NT2/D1 (cell line): ENCODE data around the gene TOM1.

Source experiments
- SUZ12 ChIP-seq: IDR thresholded peaks from 2 replicates; pipeline ENCODE4 v1.6.1; 2011; ENCODE audit not compliant: insufficient read length, insufficient read depth; ENCODE audit errors: extremely low read depth
- YY1 ChIP-seq: IDR thresholded peaks from 2 replicates; pipeline ENCODE4 v1.6.1; 2011; ENCODE audit not compliant: insufficient read length, insufficient read depth
- ZNF274 ChIP-seq: IDR thresholded peaks from 2 replicates; pipeline ENCODE4 v1.6.1; 2011; ENCODE audit warnings: mild to moderate bottlenecking, low read depth, low read length

DNA sequence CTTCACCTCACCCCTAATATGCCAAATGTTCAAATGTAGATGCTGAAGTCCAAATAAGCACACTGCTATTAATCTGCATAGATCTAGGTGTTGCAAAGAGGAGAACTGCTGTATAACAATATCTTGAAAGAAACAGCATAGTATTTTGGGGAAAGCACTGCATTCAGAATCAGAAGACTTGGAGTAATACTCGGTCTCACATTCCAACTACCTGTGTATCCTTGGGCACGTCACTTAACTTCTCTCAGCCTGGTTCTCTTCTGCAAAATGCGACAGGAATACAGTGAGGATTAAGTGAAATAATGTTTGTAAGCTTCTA lies 42.7 kb upstream of the TOM1 start:
- TF ChIP-seq YY1, result no peak
- no peak for TF ChIP-seq SUZ12
- TF ChIP-seq ZNF274, result no peak
